NCI-H345 treated with DMSO at 0.1 percent for 48 hours (cell line): ENCODE data around the gene MAP2K7.

ENCODE experiments used
- DNase-seq: peaks from one replicate; lab custom pipeline; 2025; ENCODE audit not compliant: unreplicated experiment; lab: John Stamatoyannopoulos, UW

MAP2K7 gene

GRCh38 chr19:7918615-7919421 is 15.1 kb downstream of the MAP2K7 start:
- no peak for DNase-seq

- peak; percentile 84 for DNase-seq
These were observed 16.2 kb downstream of the MAP2K7 start, which contains the start of gene SNAPC2 for GRCh38 chr19:7919610-7920518. Gene SNAPC2, plus strand, starts transcription at chr19:7920338. Its CDS starts 29 bp downstream, at chr19:7920367.

GRCh38 chr19:7920519-7921301 is 17.0 kb downstream of the MAP2K7 start:
- peak; percentile 90 for DNase-seq

GRCh38 chr19:7921302-7921966 is 17.8 kb downstream of the MAP2K7 start:
- no peak for DNase-seq

- DNase-seq: no peak
These were observed 18.5 kb downstream of the MAP2K7 start for GRCh38 chr19:7921967-7922835.

- no peak for DNase-seq
These were observed 19.1 kb downstream of the MAP2K7 start for GRCh38 chr19:7922836-7923195.

- no peak for DNase-seq
These were observed 19.9 kb downstream of the MAP2K7 start for GRCh38 chr19:7923295-7924191.

GRCh38 chr19:7924241-7924640 is 20.6 kb downstream of the MAP2K7 start:
- DNase-seq: no peak

- DNase-seq: no peak
These were observed 21.0 kb downstream of the MAP2K7 start for GRCh38 chr19:7924651-7925170.

- DNase-seq: peak; percentile 54
These were observed 21.6 kb downstream of the MAP2K7 start for GRCh38 chr19:7925171-7925851.

- peak; percentile 17 for DNase-seq
These were observed 22.5 kb downstream of the MAP2K7 start, which contains the start of gene CTXN1 for GRCh38 chr19:7926021-7926726. Gene CTXN1, minus strand, starts transcription at chr19:7926135. Its CDS starts 597 bp downstream, at chr19:7925538.

GRCh38 chr19:7926727-7927604 is 23.3 kb downstream of the MAP2K7 start:
- DNase-seq: no peak

GRCh38 chr19:7927605-7928333 is 24.1 kb downstream of the MAP2K7 start:
- no peak for DNase-seq

- no peak for DNase-seq
These were observed 24.6 kb downstream of the MAP2K7 start for GRCh38 chr19:7928334-7928706.
